Left kidney (tissue), 2 donors: ENCODE data around the gene PRDX1. TPM values are rescaled to one million over a fixed set of nuclear protein-coding genes. Genes with fewer than 3 reads are reported as not detected.
"Not testable (repeated sequence)": the region's sequence is repeated elsewhere in the genome, so short reads cannot be mapped to it uniquely, and the experiment has no call there.

Experiments used
- DNase-seq: peaks from one replicate; pipeline ENCODE4 v3.0.0-alpha.2; 2013
- polyA plus RNA-seq: library from polyadenylated mRNA; unstranded; fragments of 120-200 nt; gene quantifications from one replicate; pipeline ENCODE4 v1.2.1, GENCODE V29; 2013; ENCODE audit not compliant: insufficient read length

The PRDX1 gene
- polyA plus RNA-seq, 1 donor, result 317 TPM

GRCh38 chr1:45541193-45541592, 19.5 kb upstream of the PRDX1 start:
- no peak for DNase-seq

GRCh38 chr1:45536886-45537285, 15.2 kb upstream of the PRDX1 start:
- no peak for DNase-seq

- DNase-seq, result no peak
Observed at GRCh38 chr1:45535988-45536766, 14.5 kb upstream of the PRDX1 start.

- no peak for DNase-seq
Observed at GRCh38 chr1:45531873-45532272, 10.2 kb upstream of the PRDX1 start.

GRCh38 chr1:45530632-45531135, 9.0 kb upstream of the PRDX1 start:
- DNase-seq, result no peak

- no peak for DNase-seq
Observed at GRCh38 chr1:45526135-45526644, 4.5 kb upstream of the PRDX1 start.

GRCh38 chr1:45523975-45524374, 2.3 kb upstream of the PRDX1 start:
- not testable (repeated sequence) for DNase-seq

- DNase-seq, result not testable (repeated sequence)
Observed at GRCh38 chr1:45523516-45523915, 1.8 kb upstream of the PRDX1 start.

GRCh38 chr1:45522324-45523104, 830 bp upstream of the PRDX1 start:
- DNase-seq, result peak; percentile 43

GRCh38 chr1:45519774-45520173, 1.9 kb downstream of the PRDX1 start:
- DNase-seq, result not testable (repeated sequence)

- DNase-seq, result no peak
Observed at GRCh38 chr1:45518910-45519309, 2.8 kb downstream of the PRDX1 start.

- not testable (repeated sequence) for DNase-seq
Observed at GRCh38 chr1:45518366-45518765, 3.3 kb downstream of the PRDX1 start.

- no peak for DNase-seq
Observed at GRCh38 chr1:45516465-45516864, 5.2 kb downstream of the PRDX1 start.

GRCh38 chr1:45516036-45516435, 5.6 kb downstream of the PRDX1 start:
- DNase-seq, result no peak

GRCh38 chr1:45513532-45514260, 8.0 kb downstream of the PRDX1 start:
- not testable (repeated sequence) for DNase-seq

- peak; percentile 45 for DNase-seq
Observed at GRCh38 chr1:45512641-45513054, 9.0 kb downstream of the PRDX1 start.

GRCh38 chr1:45510972-45511527, 10.6 kb downstream of the PRDX1 start:
- DNase-seq, result no peak

- no peak for DNase-seq
Observed at GRCh38 chr1:45510036-45510971, 11.4 kb downstream of the PRDX1 start.

GRCh38 chr1:45508295-45509151, 13.2 kb downstream of the PRDX1 start:
- no peak for DNase-seq

GRCh38 chr1:45507893-45508292, 13.8 kb downstream of the PRDX1 start:
- no peak for DNase-seq
